Caco-2 (cell line): ENCODE data around the gene GANAB. TPM values are rescaled to one million over a fixed set of nuclear protein-coding genes. Genes with fewer than 3 reads are reported as not detected.

ENCODE experiments used
- BruUV-seq: library from RNA; stranded (reverse); fragments of 400-500 nt; replicated peaks from 2 replicates; lab custom pipeline; 2021; lab: Mats Ljungman, UMichigan
- CTCF ChIA-PET: fragments of 300-600 bp; sonication (Branson Sonifier 250); formaldehyde crosslinking; loops from one replicate; lab custom pipeline; 2022; ENCODE audit warnings: antibody characterized with exemption; lab: Charles Lee
- POLR2A ChIA-PET: fragments of 300-600 bp; sonication (Branson Sonifier 250); formaldehyde crosslinking; loops from one replicate; lab custom pipeline; 2022; ENCODE audit warnings: antibody characterized with exemption; lab: Charles Lee
- DNase-seq, 2 experiments: peaks; one replicate each; pipeline versions ENCODE4 v3.0.0 to v3.0.0-alpha.2; 2020 to 2022
- H3K27me3 ChIP-seq: replicated peaks from 2 replicates; pipeline ENCODE4 v1.6.0; 2011; ENCODE audit warnings: low read length; ENCODE audit not compliant: control insufficient read depth, insufficient read depth
- H3K36me3 ChIP-seq: 2 replicates; pipeline ENCODE4 v1.5.1; 2011; ENCODE audit warnings: low read length; ENCODE audit not compliant: control insufficient read depth, insufficient read depth
- H3K4me1 ChIP-seq: fragments of 250-450 bp; sonication (Bioruptor Pico); 2 replicates; pipeline ENCODE4 v1.5.1; 2020; ENCODE audit warnings: mild to moderate bottlenecking
- H3K4me3 ChIP-seq: 2 replicates; pipeline ENCODE4 v1.5.1; 2011; ENCODE audit warnings: low read depth, mild to moderate bottlenecking, control low read depth, low read length
- H3K9me3 ChIP-seq: fragments of 250-450 bp; sonication (Bioruptor Pico); 2 replicates; pipeline ENCODE4 v1.5.1; 2020; ENCODE audit warnings: mild to moderate bottlenecking, moderate library complexity
- H3K27ac Mint-ChIP-seq: one replicate; pipeline ENCODE4 v1.8.0; 2022; ENCODE audit warnings: mixed read lengths; ENCODE audit not compliant: unreplicated experiment
- H3K27me3 Mint-ChIP-seq: one replicate; pipeline ENCODE4 v1.8.0; 2022; ENCODE audit warnings: mixed read lengths; ENCODE audit not compliant: insufficient read depth, unreplicated experiment
- H3K36me3 Mint-ChIP-seq: one replicate; pipeline ENCODE4 v1.8.0; 2022; ENCODE audit warnings: mild to moderate bottlenecking, mixed read lengths; ENCODE audit not compliant: insufficient read depth, unreplicated experiment
- H3K4me1 Mint-ChIP-seq: one replicate; pipeline ENCODE4 v1.8.0; 2022; ENCODE audit warnings: low read depth, mixed read lengths; ENCODE audit not compliant: unreplicated experiment
- H3K4me3 Mint-ChIP-seq: one replicate; pipeline ENCODE4 v1.8.0; 2022; ENCODE audit warnings: mild to moderate bottlenecking, moderate library complexity, mixed read lengths; ENCODE audit not compliant: unreplicated experiment
- H3K9me3 Mint-ChIP-seq: one replicate; pipeline ENCODE4 v1.8.0; 2022; ENCODE audit warnings: mixed read lengths; ENCODE audit not compliant: unreplicated experiment
- CTCF ChIP-seq, 2 experiments: fragments of 200-600 bp in 1 of 2; IDR thresholded peaks; 1 replicate in 1 of 2; 2 replicates in 1 of 2; pipeline versions ENCODE4 v1.5.1 to v1.8.0; 2011 to 2022; ENCODE audit warnings: antibody characterized with exemption in 1 of 2, control low read depth in 1 of 2, inconsistent platforms in 1 of 2, low read depth in 1 of 2, low read length in 1 of 2, mild to moderate bottlenecking in 1 of 2, moderate library complexity in 1 of 2; ENCODE audit not compliant: insufficient read depth in 1 of 2, severe bottlenecking in 1 of 2, unreplicated experiment in 1 of 2
- intact Hi-C: fragments of 100-400 bp; cut with micrococcal nuclease; formaldehyde crosslinking; loops from one replicate; pipeline ENCODE4 v1.10.0; 2022; ENCODE audit not compliant: unreplicated experiment
- total RNA-seq: library from RNA; stranded (reverse); gene quantifications from 2 replicates; pipeline ENCODE4 v1.2.3, GENCODE V29; 2022

GANAB gene
- total RNA-seq, 1 experiment from 2014 or later, result 442 TPM

GRCh38 chr11:62632492-62632891 lies 13.9 kb downstream of the GANAB start:
- TF ChIP-seq CTCF (IDR thresholded peaks at IDR 0.05; ENCODE audit: insufficient read depth in 1 of 2, low read depth in 1 of 2, low read length in 1 of 2, severe bottlenecking in 1 of 2, unreplicated experiment in 1 of 2), result no peak
- no peak overlapping the region for H3K27ac Mint-ChIP-seq
- intact Hi-C loops, result no loop called here
- Histone ChIP-seq H3K4me1 (no peaks in the 10 kb centered on the region), H3K36me3 (peaks cover 22% of the 10 kb centered on the region), H3K4me3 (no peak overlapping the region), H3K9me3 (no peaks in the 10 kb centered on the region), H3K27me3 (no peaks in the 10 kb centered on the region)
- H3K36me3 Mint-ChIP-seq, result peaks cover 96% of the 10 kb centered on the region
- H3K9me3 Mint-ChIP-seq, result no peaks in the 10 kb centered on the region
- H3K27me3 Mint-ChIP-seq, result no peaks in the 10 kb centered on the region
- DNase-seq, result no peak
- POLR2A ChIA-PET, result no interaction called here
- no peak overlapping the region for H3K4me3 Mint-ChIP-seq
- CTCF ChIA-PET, result no interaction called here
- no TSS peak for BruUV-seq
- H3K4me1 Mint-ChIP-seq, result no peaks in the 10 kb centered on the region

- no peak for DNase-seq
- no peaks in the 10 kb centered on the region for H3K9me3 ChIP-seq
- no peaks in the 10 kb centered on the region for H3K27me3 ChIP-seq
- no peak overlapping the region for H3K4me3 Mint-ChIP-seq
- no TSS peak for BruUV-seq
- intact Hi-C loops, result no loop called here
- H3K4me1 ChIP-seq, result no peaks in the 10 kb centered on the region
- H3K36me3 ChIP-seq, result peaks cover 16% of the 10 kb centered on the region
- ChIA-PET CTCF (no interaction called here), POLR2A (no interaction called here)
- no peaks in the 10 kb centered on the region for H3K9me3 Mint-ChIP-seq
- H3K36me3 Mint-ChIP-seq, result peaks cover 82% of the 10 kb centered on the region
- peak in 1 of 2 experiments; percentile 21 for TF ChIP-seq CTCF (IDR thresholded peaks at IDR 0.05; ENCODE audit: insufficient read depth in 1 of 2, low read depth in 1 of 2, low read length in 1 of 2, severe bottlenecking in 1 of 2, unreplicated experiment in 1 of 2)
- H3K4me3 ChIP-seq, result no peak overlapping the region
- H3K4me1 Mint-ChIP-seq, result no peaks in the 10 kb centered on the region
- no peak overlapping the region for H3K27ac Mint-ChIP-seq
- H3K27me3 Mint-ChIP-seq, result no peaks in the 10 kb centered on the region
These were observed 18.7 kb downstream of the GANAB start for GRCh38 chr11:62627713-62628112.

GRCh38 chr11:62622476-62623089 lies 23.8 kb downstream of the GANAB start:
- TSS peak; percentile 100 for BruUV-seq
- no peaks in the 10 kb centered on the region for H3K27me3 Mint-ChIP-seq
- H3K36me3 Mint-ChIP-seq, result peaks cover 57% of the 10 kb centered on the region
- H3K4me1 Mint-ChIP-seq, result peaks cover 7% of the 10 kb centered on the region
- Histone ChIP-seq H3K4me3 (peak overlapping the region; percentile 15), H3K36me3 (peaks cover 9% of the 10 kb centered on the region), H3K4me1 (peaks cover 13% of the 10 kb centered on the region), H3K27me3 (no peaks in the 10 kb centered on the region), H3K9me3 (no peaks in the 10 kb centered on the region)
- ChIA-PET CTCF (interaction anchor here (1.5 to 2.4 kb wide), 3 partner anchors 31 to 83 kb away, joined by 4 to 19 read pairs (median 7); partner anchors contain the start of genes C11orf98, CSKMT and TUT1), POLR2A (interaction anchor here (0.5 to 3.2 kb wide), 10 partner anchors 11 to 62 kb away, joined by 4 to 42 read pairs (median 14); partner anchors contain the start of genes C11orf98, CSKMT, EEF1G and INTS5)
- DNase-seq, result no peak
- H3K27ac Mint-ChIP-seq, result peak overlapping the region; percentile 81
- H3K9me3 Mint-ChIP-seq, result no peaks in the 10 kb centered on the region
- intact Hi-C loops, result loop anchor here (1.0 to 2.0 kb wide), 3 partner anchors 24 to 42 kb away; partner anchors contain the start of genes C11orf98, CSKMT, GANAB and TUT1
- no peak for TF ChIP-seq CTCF (IDR thresholded peaks at IDR 0.05; ENCODE audit: insufficient read depth in 1 of 2, low read depth in 1 of 2, low read length in 1 of 2, severe bottlenecking in 1 of 2, unreplicated experiment in 1 of 2)
- H3K4me3 Mint-ChIP-seq, result peak overlapping the region; percentile 91
